Measurements from ENCODE around the gene ADAP1. TPM values are rescaled to one million over a fixed set of nuclear protein-coding genes. Genes with fewer than 3 reads are reported as not detected.

Gene ADAP1
- total RNA-seq, 1 experiment from 2014 or later, result 31.2 TPM

- POLR2A ChIA-PET (ENCODE audit: unreplicated experiment), result no interaction called here
- no peak overlapping the region for H3K9ac ChIP-seq (ENCODE audit: low read length)
- H3F3A ChIP-seq (ENCODE audit: low read length, unreplicated experiment), result no peaks in the 10 kb centered on the region
- peaks cover 24% of the 10 kb centered on the region for H4K20me1 ChIP-seq (ENCODE audit: low read length)
- intact Hi-C loops (cut with micrococcal nuclease), result no loop called here
- BruUV-seq (replicated peaks), result no TSS peak
- peaks cover 45% of the 10 kb centered on the region for H3K79me2 ChIP-seq (ENCODE audit: low read length)
- H3K4me2 ChIP-seq (ENCODE audit: low read length), result no peak overlapping the region
- CTCF ChIA-PET, result no interaction called here
- no peak overlapping the region for H3K4me3 ChIP-seq (ENCODE audit: low read length)
- DNase-seq, result no peak
- ATAC-seq, result no peak
- peaks cover 40% of the 10 kb centered on the region for H3K36me3 ChIP-seq (ENCODE audit: low read depth, low read length)
- 0 out of 2 replicates have a peak, but pooled peaks cover 4% of the 10 kb centered on the region for H3K4me1 ChIP-seq (ENCODE audit: insufficient read depth, low read length)
- no peaks in the 10 kb centered on the region for H3K9me3 ChIP-seq (ENCODE audit: low read length)
- H3K9me2 ChIP-seq (replicated peaks; ENCODE audit: low read length), result no peaks in the 10 kb centered on the region
- no peak overlapping the region for H3K27ac ChIP-seq (ENCODE audit: low read length)
- H3K27me3 ChIP-seq (ENCODE audit: low read length), result no peaks in the 10 kb centered on the region
- TF ChIP-seq, protein P1, sequence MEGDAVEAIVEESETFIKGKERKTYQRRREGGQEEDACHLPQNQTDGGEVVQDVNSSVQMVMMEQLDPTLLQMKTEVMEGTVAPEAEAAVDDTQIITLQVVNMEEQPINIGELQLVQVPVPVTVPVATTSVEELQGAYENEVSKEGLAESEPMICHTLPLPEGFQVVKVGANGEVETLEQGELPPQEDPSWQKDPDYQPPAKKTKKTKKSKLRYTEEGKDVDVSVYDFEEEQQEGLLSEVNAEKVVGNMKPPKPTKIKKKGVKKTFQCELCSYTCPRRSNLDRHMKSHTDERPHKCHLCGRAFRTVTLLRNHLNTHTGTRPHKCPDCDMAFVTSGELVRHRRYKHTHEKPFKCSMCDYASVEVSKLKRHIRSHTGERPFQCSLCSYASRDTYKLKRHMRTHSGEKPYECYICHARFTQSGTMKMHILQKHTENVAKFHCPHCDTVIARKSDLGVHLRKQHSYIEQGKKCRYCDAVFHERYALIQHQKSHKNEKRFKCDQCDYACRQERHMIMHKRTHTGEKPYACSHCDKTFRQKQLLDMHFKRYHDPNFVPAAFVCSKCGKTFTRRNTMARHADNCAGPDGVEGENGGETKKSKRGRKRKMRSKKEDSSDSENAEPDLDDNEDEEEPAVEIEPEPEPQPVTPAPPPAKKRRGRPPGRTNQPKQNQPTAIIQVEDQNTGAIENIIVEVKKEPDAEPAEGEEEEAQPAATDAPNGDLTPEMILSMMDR (conservative IDR thresholded peaks at IDR 0.05; ENCODE audit: low read depth, low read length), result no peak
- TF ChIP-seq EZH2 (IDR thresholded peaks at IDR 0.05; ENCODE audit: low read length, unreplicated experiment) (no peak), EZH2phosphoT487 (IDR thresholded peaks at IDR 0.05; ENCODE audit: borderline replicate concordance, low read length) (no peak)
- H2AFZ ChIP-seq (ENCODE audit: low read length), result no peak overlapping the region
These were observed 17.6 kb upstream of the ADAP1 start for GRCh38 chr7:972110-972509.

GRCh38 chr7:970744-971143 lies 16.3 kb upstream of the ADAP1 start:
- Histone ChIP-seq H3K4me2 (ENCODE audit: low read length) (no peak overlapping the region), H3K4me1 (ENCODE audit: insufficient read depth, low read length) (0 out of 2 replicates have a peak, but pooled peaks cover 1% of the 10 kb centered on the region), H3K79me2 (ENCODE audit: low read length) (peaks cover 45% of the 10 kb centered on the region), H3K4me3 (ENCODE audit: low read length) (no peak overlapping the region), H4K20me1 (ENCODE audit: low read length) (peaks cover 24% of the 10 kb centered on the region), H3K27me3 (ENCODE audit: low read length) (no peaks in the 10 kb centered on the region), H2AFZ (ENCODE audit: low read length) (no peak overlapping the region), H3K9ac (ENCODE audit: low read length) (no peak overlapping the region), H3K9me3 (ENCODE audit: low read length) (no peaks in the 10 kb centered on the region), H3K36me3 (ENCODE audit: low read depth, low read length) (peaks cover 40% of the 10 kb centered on the region), H3K27ac (ENCODE audit: low read length) (no peak overlapping the region), H3K9me2 (replicated peaks; ENCODE audit: low read length) (no peaks in the 10 kb centered on the region), H3F3A (ENCODE audit: low read length, unreplicated experiment) (no peaks in the 10 kb centered on the region)
- BruUV-seq (replicated peaks), result no TSS peak
- TF ChIP-seq EZH2phosphoT487 (IDR thresholded peaks at IDR 0.05; ENCODE audit: borderline replicate concordance, low read length), result no peak
- TF ChIP-seq, protein P1 (conservative IDR thresholded peaks at IDR 0.05; ENCODE audit: low read depth, low read length), result no peak
- no peak for TF ChIP-seq EZH2 (IDR thresholded peaks at IDR 0.05; ENCODE audit: low read length, unreplicated experiment)
- intact Hi-C loops (cut with micrococcal nuclease), result no loop called here
- no peak for DNase-seq
- CTCF ChIA-PET, result no interaction called here
- POLR2A ChIA-PET (ENCODE audit: unreplicated experiment), result no interaction called here
- no peak for ATAC-seq

GRCh38 chr7:969403-969802 lies 14.9 kb upstream of the ADAP1 start:
- Histone ChIP-seq H3F3A (ENCODE audit: low read length, unreplicated experiment) (no peaks in the 10 kb centered on the region), H4K20me1 (ENCODE audit: low read length) (peaks cover 19% of the 10 kb centered on the region), H3K9me2 (replicated peaks; ENCODE audit: low read length) (no peaks in the 10 kb centered on the region), H3K27me3 (ENCODE audit: low read length) (no peaks in the 10 kb centered on the region), H3K27ac (ENCODE audit: low read length) (no peak overlapping the region), H3K79me2 (ENCODE audit: low read length) (peaks cover 36% of the 10 kb centered on the region), H2AFZ (ENCODE audit: low read length) (no peak overlapping the region), H3K9ac (ENCODE audit: low read length) (no peak overlapping the region), H3K4me2 (ENCODE audit: low read length) (no peak overlapping the region), H3K4me1 (ENCODE audit: insufficient read depth, low read length) (no peaks in the 10 kb centered on the region), H3K4me3 (ENCODE audit: low read length) (no peak overlapping the region), H3K9me3 (ENCODE audit: low read length) (no peaks in the 10 kb centered on the region), H3K36me3 (ENCODE audit: low read depth, low read length) (peaks cover 40% of the 10 kb centered on the region)
- intact Hi-C loops (cut with micrococcal nuclease), result no loop called here
- no peak for DNase-seq
- BruUV-seq (replicated peaks), result no TSS peak
- no peak for TF ChIP-seq EZH2 (IDR thresholded peaks at IDR 0.05; ENCODE audit: low read length, unreplicated experiment)
- TF ChIP-seq EZH2phosphoT487 (IDR thresholded peaks at IDR 0.05; ENCODE audit: borderline replicate concordance, low read length), result no peak
- TF ChIP-seq, protein P1 (conservative IDR thresholded peaks at IDR 0.05; ENCODE audit: low read depth, low read length), result no peak
- ChIA-PET POLR2A (ENCODE audit: unreplicated experiment) (no interaction called here), CTCF (no interaction called here)
- ATAC-seq, result no peak

Measured in PC-3 (cell line).